Activated naive CD4-positive, alpha-beta T cell treated with anti-CD3 and anti-CD28 coated beads, Interleukin-2, amount 50 U/mL, for 24 hours (primary cell): ENCODE results near the gene EFTUD2.

Source experiments
- H3K27ac Mint-ChIP-seq: one replicate; pipeline ENCODE4 v1.8.0; 2021; ENCODE audit warnings: mild to moderate bottlenecking, mixed read lengths
- H3K27me3 Mint-ChIP-seq: one replicate; pipeline ENCODE4 v1.8.0; 2021; ENCODE audit warnings: mixed read lengths
- H3K36me3 Mint-ChIP-seq: one replicate; pipeline ENCODE4 v1.8.0; 2021; ENCODE audit warnings: mixed read lengths
- H3K4me1 Mint-ChIP-seq: one replicate; pipeline ENCODE4 v1.8.0; 2021; ENCODE audit warnings: mixed read lengths
- H3K4me3 Mint-ChIP-seq: one replicate; pipeline ENCODE4 v1.8.0; 2021; ENCODE audit warnings: mild to moderate bottlenecking, mixed read lengths
- H3K9me3 Mint-ChIP-seq: one replicate; pipeline ENCODE4 v1.8.0; 2021; ENCODE audit warnings: mixed read lengths

Gene EFTUD2

DNA sequence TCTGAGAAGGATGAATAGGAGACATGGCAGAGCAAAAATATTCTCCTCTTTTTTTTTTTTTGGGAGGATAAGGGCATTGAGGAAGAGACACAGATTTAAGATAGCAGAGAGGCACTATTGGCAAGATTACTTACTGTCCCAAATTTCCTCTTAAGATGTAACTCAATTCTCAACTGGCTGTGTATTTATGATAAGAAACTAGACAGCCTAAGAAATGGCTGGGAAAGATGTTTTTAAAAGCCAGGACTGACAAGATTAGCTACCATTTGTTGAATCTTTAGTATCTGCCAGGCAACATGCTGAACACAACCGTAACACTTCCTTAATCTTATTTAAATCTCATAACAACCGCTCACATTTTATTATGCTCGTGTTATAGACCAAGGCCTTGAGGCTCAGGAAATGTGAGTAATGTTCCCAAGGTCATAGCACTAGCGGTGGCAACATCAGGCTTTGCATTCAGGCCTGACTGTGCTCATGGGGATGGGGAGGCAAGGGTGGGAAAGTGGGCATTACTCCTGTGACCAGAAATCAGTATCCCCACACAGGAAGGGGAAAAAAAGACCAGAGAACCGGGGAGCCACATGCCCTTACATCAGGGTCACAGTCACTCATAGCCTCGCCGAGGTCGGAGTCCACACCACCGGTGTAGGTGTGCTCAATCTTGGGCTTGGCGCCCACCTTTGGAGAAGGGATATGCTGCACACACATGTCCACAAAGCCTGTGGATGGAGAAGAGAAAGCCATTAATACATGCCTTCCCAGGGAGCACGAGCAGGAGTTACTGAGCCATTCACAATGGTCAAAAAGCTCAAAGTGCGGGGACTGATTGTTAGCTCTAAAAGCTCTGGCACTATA is 36.0 kb downstream of the EFTUD2 start:
- H3K27ac Mint-ChIP-seq, result no peak overlapping the region
- no peaks in the 10 kb centered on the region for H3K4me1 Mint-ChIP-seq
- no peak overlapping the region for H3K4me3 Mint-ChIP-seq
- H3K36me3 Mint-ChIP-seq, result peaks cover 7% of the 10 kb centered on the region
- no peaks in the 10 kb centered on the region for H3K9me3 Mint-ChIP-seq
- no peaks in the 10 kb centered on the region for H3K27me3 Mint-ChIP-seq

DNA sequence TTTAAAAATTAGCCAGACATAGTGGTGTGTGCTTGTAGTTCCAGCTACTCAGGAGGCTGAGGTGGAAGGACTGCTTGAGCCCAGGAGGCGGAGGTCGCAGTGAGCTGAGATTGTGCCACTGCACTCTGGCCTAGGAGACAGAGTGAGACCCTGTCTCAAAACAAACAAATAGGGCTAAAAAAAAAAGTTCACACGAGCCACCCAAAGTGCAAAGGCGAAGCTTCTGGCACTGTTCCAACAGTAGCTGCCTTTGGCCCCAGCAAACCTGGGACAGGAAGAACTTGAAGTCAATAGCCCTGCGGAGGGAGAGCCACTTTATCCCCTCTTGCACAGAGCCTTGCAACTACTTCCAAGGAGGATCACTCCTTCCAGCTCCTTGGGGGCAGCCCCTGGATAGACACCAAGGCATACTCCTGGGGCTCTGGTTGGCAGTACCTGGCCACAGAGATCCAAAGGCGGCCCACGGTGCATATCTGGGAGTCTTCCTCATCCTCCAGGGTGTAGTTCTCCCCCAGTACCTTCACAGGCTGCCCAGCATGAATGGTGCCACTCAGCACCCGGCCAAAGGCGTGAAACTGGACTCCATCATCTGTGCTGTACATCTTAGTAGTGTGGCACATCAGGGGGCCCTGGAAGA is 36.8 kb downstream of the EFTUD2 start:
- Mint-ChIP-seq H3K36me3 (peaks cover 7% of the 10 kb centered on the region), H3K27me3 (no peaks in the 10 kb centered on the region), H3K9me3 (no peaks in the 10 kb centered on the region)

GRCh38 chr17:44859701-44860100 is 39.5 kb downstream of the EFTUD2 start:
- Mint-ChIP-seq H3K9me3 (no peaks in the 10 kb centered on the region), H3K4me1 (no peaks in the 10 kb centered on the region), H3K27ac (no peak overlapping the region), H3K4me3 (no peak overlapping the region), H3K27me3 (no peaks in the 10 kb centered on the region), H3K36me3 (peaks cover 14% of the 10 kb centered on the region)

More for the DNA sequence above, 36.8 kb downstream of the EFTUD2 start:
- H3K4me3 Mint-ChIP-seq, result no peak overlapping the region
- no peaks in the 10 kb centered on the region for H3K4me1 Mint-ChIP-seq
- no peak overlapping the region for H3K27ac Mint-ChIP-seq

GRCh38 chr17:44854192-44854591 is 45.1 kb downstream of the EFTUD2 start:
- Mint-ChIP-seq H3K27me3 (no peaks in the 10 kb centered on the region), H3K4me1 (no peaks in the 10 kb centered on the region), H3K9me3 (no peaks in the 10 kb centered on the region), H3K27ac (peak overlapping the region; percentile 83), H3K36me3 (peaks cover 15% of the 10 kb centered on the region), H3K4me3 (no peak overlapping the region)

DNA sequence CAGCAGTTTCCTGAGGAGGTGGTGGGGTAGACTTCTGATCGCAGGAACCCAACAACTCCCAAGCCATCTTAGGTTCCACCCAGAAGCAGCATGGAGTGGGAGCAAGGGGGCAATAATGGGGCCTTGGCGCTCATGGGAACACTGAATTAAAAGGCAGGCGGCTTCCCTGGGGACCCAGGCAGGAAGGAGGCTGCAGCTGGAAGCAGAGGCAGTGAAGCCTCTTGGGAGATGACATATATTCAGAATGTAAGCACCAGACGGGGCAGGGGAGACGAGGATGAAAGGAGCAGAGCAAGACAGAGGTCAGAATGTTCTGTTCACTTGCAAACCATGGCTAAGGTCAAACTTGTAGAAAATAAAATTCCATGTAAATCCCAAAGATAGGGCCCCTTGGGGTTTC is 48.6 kb downstream of the EFTUD2 start:
- H3K4me3 Mint-ChIP-seq, result no peak overlapping the region
- peak overlapping the region; percentile 41 for H3K27ac Mint-ChIP-seq
- H3K4me1 Mint-ChIP-seq, result no peaks in the 10 kb centered on the region
- H3K36me3 Mint-ChIP-seq, result peaks cover 11% of the 10 kb centered on the region
- no peaks in the 10 kb centered on the region for H3K27me3 Mint-ChIP-seq
- no peaks in the 10 kb centered on the region for H3K9me3 Mint-ChIP-seq

GRCh38 chr17:44850025-44850424 is 49.2 kb downstream of the EFTUD2 start:
- H3K27ac Mint-ChIP-seq, result no peak overlapping the region
- no peak overlapping the region for H3K4me3 Mint-ChIP-seq
- no peaks in the 10 kb centered on the region for H3K9me3 Mint-ChIP-seq
- H3K4me1 Mint-ChIP-seq, result no peaks in the 10 kb centered on the region
- peaks cover 11% of the 10 kb centered on the region for H3K36me3 Mint-ChIP-seq
- no peaks in the 10 kb centered on the region for H3K27me3 Mint-ChIP-seq

GRCh38 chr17:44848961-44849489 is 50.2 kb downstream of the EFTUD2 start:
- no peaks in the 10 kb centered on the region for H3K4me1 Mint-ChIP-seq
- peaks cover 5% of the 10 kb centered on the region for H3K36me3 Mint-ChIP-seq
- no peaks in the 10 kb centered on the region for H3K27me3 Mint-ChIP-seq
- no peaks in the 10 kb centered on the region for H3K9me3 Mint-ChIP-seq
- no peak overlapping the region for H3K4me3 Mint-ChIP-seq
- no peak overlapping the region for H3K27ac Mint-ChIP-seq

GRCh38 chr17:44848257-44848795 is 50.9 kb downstream of the EFTUD2 start:
- Mint-ChIP-seq H3K27ac (no peak overlapping the region), H3K4me1 (no peaks in the 10 kb centered on the region), H3K9me3 (no peaks in the 10 kb centered on the region), H3K36me3 (peaks cover 5% of the 10 kb centered on the region), H3K4me3 (no peak overlapping the region), H3K27me3 (no peaks in the 10 kb centered on the region)

DNA sequence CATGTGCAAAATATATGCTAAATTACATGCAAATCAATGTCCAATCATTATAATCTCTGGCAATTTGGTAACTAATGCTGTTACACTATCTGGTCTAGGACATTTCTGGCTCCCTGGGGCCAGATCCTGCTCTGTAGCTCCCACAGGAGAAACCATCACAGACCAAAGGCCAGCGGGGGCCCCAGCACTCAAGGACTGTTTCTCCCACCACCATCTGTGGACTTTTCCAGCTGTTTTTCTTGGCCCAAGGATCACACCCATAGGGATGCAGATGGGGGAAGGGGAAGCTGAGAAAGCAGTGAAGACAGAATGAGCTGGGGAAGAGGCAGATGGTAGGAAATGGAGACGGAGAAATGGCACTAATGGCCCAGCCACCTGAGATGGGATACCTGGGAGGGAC is 51.7 kb downstream of the EFTUD2 start, which contains the start of gene HIGD1B:
TSS of gene HIGD1B (plus strand) at position 298 of the 400 bp plus-strand sequence. CDS start 270 bp downstream, outside the sequence.
- Mint-ChIP-seq H3K4me3 (no peak within 1 kb of the TSS), H3K9me3 (no peaks in the 10 kb centered on the region), H3K4me1 (no peaks in the 10 kb centered on the region), H3K36me3 (peaks cover 5% of the 10 kb centered on the region), H3K27me3 (no peaks in the 10 kb centered on the region), H3K27ac (peak within 1 kb of the TSS; percentile 79)

DNA sequence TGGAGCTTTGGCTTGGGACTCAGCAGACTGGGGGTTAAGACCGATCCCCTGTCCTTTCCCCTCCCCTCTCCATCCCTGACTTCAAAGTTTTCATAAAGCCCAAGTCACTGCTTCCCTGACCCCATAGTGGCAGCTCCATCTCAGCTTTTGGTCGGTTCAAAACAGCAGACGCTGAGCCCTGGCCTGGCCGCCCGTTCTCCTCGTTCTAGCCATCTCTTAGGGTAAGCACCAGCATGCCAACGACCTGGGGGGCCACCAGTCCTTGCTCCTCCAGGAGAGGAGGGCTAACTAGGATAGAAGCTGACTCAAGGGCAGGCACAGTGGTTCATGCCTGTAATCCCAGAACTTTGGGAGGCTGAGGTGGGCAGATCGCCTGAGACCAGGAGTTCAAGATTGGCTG is 53.0 kb downstream of the EFTUD2 start:
- Mint-ChIP-seq H3K27ac (no peak overlapping the region), H3K4me1 (no peaks in the 10 kb centered on the region), H3K27me3 (no peaks in the 10 kb centered on the region), H3K9me3 (no peaks in the 10 kb centered on the region), H3K36me3 (peaks cover 5% of the 10 kb centered on the region), H3K4me3 (no peak overlapping the region)

DNA sequence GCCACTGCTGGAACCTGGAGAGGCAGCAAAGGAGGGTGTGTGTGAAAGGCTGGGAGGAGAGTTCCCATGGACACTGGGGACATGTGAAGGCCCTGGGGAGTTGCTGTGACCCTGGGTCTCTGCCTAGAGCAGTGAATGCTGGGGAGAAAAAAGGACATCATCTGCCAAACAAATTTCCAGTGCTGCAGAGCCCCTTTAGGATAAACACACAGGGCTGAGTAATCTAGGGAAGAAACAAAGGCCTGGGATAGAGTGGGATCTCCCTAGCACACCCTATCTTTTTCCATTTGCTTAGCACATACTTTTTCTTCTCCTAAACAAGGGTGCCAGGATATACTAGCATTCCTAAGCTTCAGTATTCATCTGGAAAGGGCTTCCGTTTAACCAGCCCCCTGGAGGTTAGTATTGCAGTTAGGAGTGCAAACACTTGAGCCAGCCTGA is 54.8 kb downstream of the EFTUD2 start:
- Mint-ChIP-seq H3K27me3 (no peaks in the 10 kb centered on the region), H3K4me1 (no peaks in the 10 kb centered on the region), H3K9me3 (no peaks in the 10 kb centered on the region), H3K27ac (no peak overlapping the region), H3K4me3 (no peak overlapping the region), H3K36me3 (no peaks in the 10 kb centered on the region)

DNA sequence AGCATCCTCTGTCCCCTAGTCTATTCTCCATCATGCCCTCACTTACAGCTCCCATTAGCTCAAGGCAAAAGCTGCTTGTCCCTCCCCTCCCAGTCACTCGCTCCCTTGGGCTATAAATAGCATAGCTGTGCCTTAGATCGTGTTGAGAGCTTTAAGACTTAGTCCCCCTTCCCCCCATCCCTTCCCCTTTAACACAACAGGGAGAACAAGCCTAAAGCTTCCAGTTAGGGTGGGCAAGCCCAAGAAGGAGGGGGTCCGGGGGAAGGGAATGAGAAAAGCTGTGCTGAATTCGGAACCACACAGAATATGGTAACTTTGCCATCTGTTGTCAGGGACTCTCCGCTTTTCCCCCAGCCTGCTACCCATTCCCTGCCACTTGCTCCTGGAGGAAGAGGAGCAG is 56.5 kb downstream of the EFTUD2 start:
- Mint-ChIP-seq H3K36me3 (no peaks in the 10 kb centered on the region), H3K27me3 (no peaks in the 10 kb centered on the region), H3K4me1 (no peaks in the 10 kb centered on the region), H3K4me3 (no peak overlapping the region), H3K27ac (no peak overlapping the region), H3K9me3 (no peaks in the 10 kb centered on the region)

GRCh38 chr17:44840936-44841335 is 58.3 kb downstream of the EFTUD2 start:
- Mint-ChIP-seq H3K27me3 (no peaks in the 10 kb centered on the region), H3K4me3 (no peak overlapping the region)

DNA sequence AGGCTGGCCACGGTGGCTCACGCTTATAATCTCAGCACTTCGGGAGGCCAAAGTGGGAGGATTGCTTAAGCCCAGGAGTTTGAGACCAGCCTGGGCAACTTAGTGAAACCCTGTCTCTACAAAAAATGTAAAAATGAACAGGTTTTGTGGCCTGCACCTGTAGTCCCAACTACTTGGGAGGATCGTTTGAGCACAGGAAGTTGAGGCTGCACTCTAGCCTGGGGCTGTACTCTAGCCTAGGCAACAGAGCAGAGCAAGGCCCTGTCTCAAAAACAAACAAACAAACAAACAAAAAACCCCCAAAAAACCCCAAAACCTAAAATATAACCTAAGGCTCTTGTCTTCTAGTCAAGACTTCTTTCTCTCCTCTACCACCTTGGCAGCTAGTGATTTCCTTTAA is 59.0 kb downstream of the EFTUD2 start:
- Mint-ChIP-seq H3K36me3 (no peaks in the 10 kb centered on the region), H3K9me3 (no peaks in the 10 kb centered on the region), H3K27ac (no peak overlapping the region), H3K4me1 (no peaks in the 10 kb centered on the region), H3K27me3 (no peaks in the 10 kb centered on the region), H3K4me3 (no peak overlapping the region)

More at GRCh38 chr17:44840936-44841335, 58.3 kb downstream of the EFTUD2 start:
- H3K9me3 Mint-ChIP-seq, result no peaks in the 10 kb centered on the region
- H3K4me1 Mint-ChIP-seq, result no peaks in the 10 kb centered on the region
- no peaks in the 10 kb centered on the region for H3K36me3 Mint-ChIP-seq
- H3K27ac Mint-ChIP-seq, result no peak overlapping the region

DNA sequence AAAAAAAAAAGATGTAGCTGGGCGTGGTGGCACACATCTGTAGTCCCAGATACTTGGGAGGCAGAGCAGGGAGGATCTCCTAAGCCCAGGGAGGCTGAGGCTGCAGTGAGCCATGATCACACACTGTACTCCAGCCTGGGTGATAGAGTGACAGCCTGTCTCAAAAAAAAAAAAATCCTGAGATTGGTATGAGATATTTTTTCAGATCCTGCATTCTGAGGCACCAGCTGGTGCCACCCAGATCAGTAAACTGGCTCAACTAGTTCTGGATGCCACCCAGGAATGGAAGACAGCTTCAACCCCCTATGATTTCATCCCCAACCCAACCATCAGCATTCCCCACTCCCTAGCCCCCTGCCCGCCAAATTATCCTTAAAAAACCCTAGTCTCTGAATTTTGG is 62.0 kb downstream of the EFTUD2 start:
- no peak overlapping the region for H3K4me3 Mint-ChIP-seq
- H3K27ac Mint-ChIP-seq, result no peak overlapping the region
- H3K27me3 Mint-ChIP-seq, result peaks cover 7% of the 10 kb centered on the region
- H3K9me3 Mint-ChIP-seq, result no peaks in the 10 kb centered on the region
- H3K36me3 Mint-ChIP-seq, result no peaks in the 10 kb centered on the region
- H3K4me1 Mint-ChIP-seq, result no peaks in the 10 kb centered on the region

- Mint-ChIP-seq H3K4me3 (no peak overlapping the region), H3K27me3 (peaks cover 22% of the 10 kb centered on the region), H3K4me1 (peaks cover 11% of the 10 kb centered on the region), H3K27ac (no peak overlapping the region), H3K9me3 (no peaks in the 10 kb centered on the region), H3K36me3 (no peaks in the 10 kb centered on the region)
Measured at GRCh38 chr17:44832805-44833204, 66.4 kb downstream of the EFTUD2 start.
